Stimulated activated CD4-positive, alpha-beta T cell treated with anti-CD3 and anti-CD28 coated beads, Interleukin-4, amount 100 ng/mL, for 24 hours (primary cell): Measurements from ENCODE around the gene VWA8.
"Not testable (repeated sequence)": the region's sequence is repeated elsewhere in the genome, so short reads cannot be mapped to it uniquely, and the experiment has no call there.

ENCODE experiments used
- DNase-seq: peaks from one replicate; pipeline ENCODE4 v3.0.0-alpha.2; 2020

The VWA8 gene

DNA sequence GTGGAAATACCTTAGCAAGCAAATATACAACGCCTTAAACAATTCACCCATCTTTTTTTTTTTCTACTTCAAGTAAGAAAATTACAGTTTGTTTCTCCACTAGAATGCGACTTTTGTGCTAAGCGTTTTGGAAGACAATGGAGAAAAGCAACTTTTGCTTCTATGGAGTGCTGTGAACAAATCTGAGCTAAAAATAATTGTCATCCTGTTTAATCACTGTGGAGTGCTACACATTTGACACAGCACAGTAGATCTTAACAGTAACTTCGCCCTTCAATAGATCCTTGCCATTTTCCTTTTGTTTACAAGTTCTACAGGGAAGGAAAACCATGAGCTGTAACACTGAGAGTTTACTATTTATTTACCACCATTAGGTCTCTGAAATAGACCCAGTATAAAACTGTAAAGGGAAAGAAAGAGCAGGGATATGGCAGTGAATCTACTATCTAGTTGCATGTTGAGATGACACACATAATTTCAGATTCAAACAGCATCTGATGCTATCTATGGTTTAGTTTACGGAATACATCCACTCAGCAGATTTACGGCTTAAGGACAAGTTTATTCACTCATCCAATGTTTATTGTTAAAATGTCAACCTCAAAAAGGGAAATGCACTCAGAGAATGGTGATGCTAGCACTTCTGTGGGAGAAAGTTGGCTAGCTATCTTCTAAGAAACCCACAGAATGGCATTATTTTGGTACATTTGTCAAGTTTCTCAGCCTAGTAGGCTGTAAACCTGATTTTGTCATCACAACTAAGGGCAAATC, 175.3 kb downstream of the VWA8 start:
- no peak for DNase-seq

DNA sequence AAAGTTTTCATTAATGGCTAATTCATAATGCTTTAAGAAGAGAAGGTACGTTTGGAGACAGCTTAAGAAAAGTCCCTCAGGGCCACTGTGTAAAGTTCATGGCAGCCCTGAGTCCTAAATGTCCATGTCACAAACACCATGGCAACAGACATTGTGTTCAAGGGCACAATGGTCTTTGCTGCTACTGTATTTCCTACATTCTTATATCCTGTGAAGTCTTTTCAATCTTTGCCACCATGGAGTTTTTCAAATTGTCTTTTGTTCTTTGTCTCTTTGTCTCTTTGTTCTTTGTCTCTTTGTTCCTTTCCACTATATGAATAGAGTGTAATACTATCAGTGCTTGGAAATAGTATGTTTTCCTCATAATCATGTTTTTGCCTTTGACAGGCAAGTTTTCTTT, 178.8 kb downstream of the VWA8 start:
- DNase-seq, result no peak

DNA sequence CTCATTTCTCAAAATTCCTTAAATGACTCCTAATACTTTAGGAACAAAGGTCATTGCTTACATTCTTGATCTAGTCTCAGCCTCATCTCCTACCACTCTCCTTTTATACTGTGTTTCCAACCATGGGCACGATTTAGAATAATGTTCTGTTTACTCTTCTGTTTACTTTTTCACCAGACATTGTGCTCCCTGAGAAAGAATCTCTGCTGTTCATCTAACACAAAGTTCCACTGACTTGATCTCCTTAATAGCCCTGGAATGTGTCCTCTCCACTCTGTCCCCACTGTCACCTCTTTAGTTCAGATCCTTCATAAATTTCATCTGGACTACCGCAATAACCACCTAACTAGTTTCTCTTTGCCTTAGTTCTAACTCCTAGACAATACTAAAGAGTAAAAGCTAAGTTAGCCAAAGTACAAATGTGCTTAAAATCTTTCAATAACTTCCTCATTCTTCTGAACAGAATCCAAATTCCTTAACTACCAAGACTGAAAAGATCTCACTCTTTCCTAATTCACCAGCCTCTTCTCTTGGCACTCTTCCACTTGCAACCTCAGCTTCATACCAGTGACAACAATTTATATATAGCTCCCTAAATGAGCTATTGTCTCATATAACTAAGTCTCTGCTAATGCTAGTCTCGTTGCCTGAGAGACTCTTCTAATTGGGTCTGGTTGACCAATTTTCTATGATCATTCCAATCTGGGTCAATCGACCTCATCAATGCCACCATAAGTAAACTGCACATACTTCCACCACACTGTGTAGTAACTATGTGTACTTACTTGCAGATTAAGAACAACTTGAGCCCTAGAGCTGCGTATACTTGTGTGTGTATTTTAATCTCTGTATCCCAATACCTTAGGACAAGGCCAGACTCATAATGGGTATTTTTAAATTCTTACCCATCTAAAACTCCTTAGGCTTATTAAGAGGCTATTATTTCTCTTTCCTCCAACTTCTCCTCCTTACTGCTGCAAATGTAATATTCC, 179.9 kb downstream of the VWA8 start:
- DNase-seq, result no peak

DNA sequence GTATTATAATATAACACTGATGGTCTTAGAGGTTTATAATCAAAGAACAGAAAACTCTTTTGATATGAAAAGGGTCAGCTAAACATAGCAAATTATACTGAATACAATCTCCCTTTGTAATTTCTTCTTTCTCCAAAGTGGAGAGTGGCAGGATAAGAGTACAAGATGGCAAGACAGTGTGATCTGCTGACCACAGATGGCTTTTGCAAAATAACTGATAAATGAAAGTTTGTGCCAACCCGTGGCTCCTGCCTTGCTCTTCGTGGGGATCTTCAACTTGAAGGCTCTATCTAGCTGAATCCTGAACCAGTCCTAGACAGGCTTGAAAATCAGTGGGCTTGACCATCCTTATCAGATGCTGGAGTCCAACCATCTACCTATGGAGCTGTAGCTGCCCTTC, 185.7 kb downstream of the VWA8 start:
- no peak for DNase-seq

DNA sequence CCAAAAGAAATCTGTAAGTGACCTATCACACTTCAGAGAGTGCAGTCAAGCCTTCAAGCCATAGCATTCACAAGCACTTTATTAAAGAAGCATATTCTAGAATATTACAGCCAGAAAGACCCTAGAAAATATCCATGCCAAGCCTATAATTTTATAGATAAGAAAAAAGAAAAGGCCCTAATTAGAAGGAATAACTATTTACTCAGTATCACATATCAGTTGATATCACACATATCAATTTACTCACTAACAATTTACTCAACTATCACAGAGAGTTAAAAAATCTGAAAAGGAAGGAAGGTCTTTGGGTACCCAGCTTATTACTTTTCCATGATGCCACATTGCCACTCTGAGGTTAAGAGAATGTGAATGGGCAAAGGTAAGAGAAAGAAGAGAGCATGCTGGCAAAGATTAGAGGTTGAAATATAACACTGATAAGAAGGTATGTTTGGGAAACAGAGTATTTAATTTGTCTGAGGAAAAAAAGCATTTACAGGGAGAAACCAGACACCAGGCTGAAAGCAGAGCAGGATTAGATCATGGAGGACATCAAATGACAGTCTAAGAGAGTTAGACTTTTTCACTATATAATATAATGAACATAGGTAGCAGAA, 186.2 kb downstream of the VWA8 start:
- DNase-seq, result no peak

DNA sequence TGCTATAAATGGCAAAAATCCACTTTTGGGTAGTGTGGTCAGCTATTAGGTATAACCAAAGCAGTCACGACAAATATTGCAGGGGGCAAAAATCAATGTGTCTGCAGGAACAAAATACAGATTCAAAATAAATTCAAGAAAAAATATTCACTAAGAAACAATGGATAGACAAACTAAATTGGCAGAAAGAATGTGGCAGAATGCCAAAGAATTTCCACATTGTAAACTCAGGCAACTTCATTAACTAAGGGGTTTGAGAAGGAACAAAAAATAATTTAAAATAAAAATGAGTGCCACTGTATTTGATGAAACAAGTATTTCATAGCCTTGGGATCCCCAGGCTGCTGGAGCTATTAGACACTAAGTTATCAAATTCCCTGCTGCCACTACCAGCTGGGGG, 193.1 kb downstream of the VWA8 start:
- DNase-seq, result no peak

DNA sequence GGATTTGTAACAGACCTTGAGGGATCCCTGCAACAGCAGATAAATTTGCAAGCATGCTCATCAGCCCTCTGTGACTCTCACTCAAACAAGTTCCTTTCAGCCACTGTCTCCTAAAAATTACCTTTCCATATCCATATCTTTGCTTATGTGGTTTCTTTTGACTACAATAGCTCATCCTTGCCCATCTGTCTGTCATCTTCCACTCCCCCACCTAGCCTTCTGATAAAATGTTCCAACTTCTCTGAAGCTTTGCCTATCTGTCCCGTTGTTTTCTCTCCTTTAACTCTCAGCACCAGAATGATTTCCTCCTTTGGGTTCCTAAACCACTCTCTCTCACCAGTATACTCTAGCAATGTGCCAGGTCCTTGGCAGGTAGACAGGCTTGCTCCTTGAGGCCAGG, 194.5 kb downstream of the VWA8 start:
- DNase-seq, result no peak

DNA sequence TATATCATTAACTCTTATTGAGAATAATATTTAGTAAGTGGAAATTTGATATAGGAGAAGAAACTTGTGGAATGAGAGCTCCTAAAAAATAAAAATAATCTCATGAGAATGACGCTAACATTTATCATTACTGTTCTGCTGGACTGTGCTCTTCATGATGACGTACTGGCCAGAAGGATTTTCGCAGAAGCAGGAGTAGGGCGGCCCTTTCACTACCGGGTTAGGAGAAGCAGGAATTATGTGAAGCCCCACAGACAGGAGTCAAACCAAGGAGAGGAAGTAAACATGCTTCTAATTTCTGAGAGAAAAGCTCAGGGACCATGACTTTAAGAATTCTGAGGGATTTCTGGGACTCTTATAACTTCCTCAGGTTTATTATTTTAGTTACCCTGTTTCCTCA, 195.1 kb downstream of the VWA8 start:
- DNase-seq, result no peak

DNA sequence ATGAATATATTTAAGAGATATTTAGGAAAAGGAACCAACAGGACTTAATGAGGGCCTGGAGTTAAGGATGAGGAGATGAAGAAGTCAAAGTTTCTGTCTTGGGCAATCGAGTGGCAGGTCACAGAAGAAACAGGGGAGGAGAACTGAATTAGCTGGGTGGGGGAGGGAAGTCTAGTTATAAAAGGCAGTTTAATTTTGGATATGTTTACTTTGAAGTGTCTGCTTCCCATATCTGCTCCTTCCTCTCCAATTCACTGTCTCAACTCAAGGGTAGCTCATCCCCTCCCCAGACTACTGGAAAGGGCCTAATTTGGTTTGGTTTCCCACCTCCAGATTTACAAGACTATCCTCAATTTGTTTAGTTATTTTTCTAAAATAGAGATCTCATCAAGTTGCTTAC, 195.9 kb downstream of the VWA8 start:
- no peak for DNase-seq

DNA sequence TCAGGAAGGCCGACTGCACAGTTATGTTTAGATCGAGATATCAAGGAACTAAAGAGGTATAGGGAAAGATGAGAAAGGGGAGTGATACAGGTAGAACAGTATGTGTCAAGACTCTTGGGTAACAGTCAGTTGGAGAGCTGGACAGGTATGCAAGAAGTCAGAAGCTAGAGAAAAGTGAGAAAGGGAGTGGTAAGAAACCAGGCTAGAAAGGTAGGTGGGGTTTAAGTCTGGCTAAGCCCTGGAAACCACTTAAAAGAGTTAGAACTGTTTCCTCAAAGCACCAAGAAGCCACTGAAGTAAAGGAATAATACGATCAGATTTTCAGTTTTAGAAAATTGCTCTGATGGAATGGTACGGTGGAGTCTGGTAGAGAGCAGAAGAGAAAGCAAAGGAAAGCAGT, 196.4 kb downstream of the VWA8 start:
- DNase-seq, result no peak

DNA sequence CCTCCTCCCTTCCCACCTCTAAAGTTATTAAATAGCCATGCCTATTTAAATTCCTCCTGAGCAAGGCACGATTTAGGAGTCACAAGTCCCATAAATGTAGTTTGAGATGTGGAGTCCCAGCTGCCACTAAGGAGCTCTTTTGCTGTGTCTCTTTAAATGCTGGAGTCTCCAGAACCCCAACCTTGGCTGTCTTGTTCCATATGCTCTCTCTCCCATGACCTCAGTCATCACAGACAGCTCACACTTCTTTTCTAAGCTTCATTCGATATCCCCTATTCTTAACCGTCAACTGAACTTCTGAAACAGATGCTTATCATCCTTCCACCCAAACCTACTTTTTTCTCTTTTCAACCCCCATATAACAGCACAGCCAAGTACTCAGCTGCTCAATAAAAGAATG, 197.1 kb downstream of the VWA8 start:
- no peak for DNase-seq

DNA sequence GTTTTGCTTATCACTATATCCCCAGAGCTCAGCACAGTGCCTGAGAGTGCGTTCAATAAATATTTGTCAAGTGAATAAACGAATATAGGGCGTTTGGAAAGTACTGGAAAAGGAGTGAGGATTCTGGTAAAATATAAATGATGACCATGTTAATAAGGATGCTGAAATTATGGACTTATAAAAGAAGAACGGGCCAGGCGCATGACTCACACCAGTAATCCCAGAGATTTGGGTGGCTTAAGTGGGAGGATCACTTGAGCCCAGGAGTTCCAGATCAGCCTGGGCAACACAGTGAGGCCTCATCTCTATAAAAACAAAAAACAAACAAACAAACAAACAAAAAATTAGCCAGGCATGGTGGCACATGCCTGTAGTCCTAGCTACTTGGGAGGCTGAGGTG, 198.1 kb downstream of the VWA8 start:
- DNase-seq, result no peak

DNA sequence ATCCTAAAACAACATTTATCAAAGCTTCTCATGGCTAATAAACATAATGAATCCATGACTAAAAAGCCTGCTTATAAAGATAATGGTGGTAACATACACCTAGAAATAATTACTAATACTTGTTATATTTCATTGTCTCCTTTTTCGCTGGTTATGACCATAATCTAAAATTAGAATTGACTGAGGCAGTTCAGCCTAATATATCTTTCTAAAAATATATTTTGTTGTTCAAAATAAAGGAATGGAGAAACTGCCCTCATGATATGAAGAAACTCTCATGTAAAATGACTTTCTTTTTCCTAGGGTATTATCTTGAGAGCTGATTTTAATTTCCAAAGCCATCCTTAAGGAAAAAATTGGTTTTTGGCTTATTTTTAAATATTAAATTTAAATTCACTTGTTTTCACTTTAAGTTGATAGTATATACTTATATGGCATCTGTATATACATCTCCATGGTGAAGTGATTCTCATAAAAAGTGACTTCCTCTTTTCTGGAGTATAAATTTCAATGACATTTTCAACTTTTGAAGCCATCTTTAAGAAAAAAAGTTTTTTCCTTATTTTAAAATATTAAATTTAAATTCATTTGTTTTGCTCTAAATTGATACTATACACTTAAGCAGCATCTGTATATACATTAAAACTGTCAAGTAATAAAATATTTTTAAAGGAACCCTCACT, 204.6 kb downstream of the VWA8 start:
- DNase-seq, result no peak

DNA sequence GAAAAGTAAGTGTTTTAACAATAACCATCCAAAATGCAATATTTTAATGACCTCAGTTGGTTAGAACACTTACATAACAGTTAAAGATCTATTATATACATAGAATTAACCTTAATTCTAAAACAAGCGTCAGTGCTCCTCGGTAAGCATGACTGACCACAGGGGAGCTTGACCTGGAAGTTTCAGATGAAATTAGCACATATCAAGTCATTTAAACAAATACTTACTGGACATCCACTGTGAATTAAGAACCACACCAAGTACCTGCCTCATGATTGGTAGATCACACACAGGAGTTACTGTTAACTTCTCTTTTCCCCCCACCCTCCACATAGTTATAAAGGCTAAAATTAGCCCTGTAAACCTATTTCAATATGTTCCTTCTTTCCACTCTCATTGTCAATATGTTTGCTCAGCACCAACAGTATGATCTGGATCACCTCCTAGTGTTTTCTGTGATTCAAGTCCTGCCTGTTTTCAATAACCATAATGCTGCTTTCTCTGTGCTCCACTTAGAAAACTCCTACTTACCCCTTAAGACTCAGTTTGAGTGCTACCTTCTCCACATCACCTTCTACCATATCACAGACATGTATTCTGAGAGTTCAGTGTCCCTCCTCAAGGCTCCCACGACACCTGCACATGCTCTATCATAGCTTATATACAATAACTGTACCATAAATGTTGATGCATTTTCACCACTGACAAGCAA, 209.0 kb downstream of the VWA8 start:
- DNase-seq, result no peak

DNA sequence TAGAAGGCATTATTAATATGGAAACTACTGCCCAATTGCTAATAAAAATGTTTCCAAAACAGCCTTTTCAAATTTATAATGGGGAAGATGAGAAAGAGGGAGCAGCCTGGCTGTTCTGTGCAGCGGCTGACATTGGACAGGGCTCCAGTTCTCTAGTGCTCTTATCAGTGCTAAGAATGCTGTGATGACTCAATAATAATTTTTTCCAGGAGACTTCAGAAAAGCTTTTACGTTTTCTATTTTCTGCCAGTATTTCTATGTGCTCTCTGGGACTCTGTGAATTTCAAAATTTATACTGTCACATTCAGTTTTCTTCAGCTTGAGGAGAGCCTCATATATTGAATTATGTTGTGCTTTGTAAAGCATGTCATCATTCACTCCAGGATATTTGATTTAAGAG, 209.6 kb downstream of the VWA8 start:
- DNase-seq, result no peak

DNA sequence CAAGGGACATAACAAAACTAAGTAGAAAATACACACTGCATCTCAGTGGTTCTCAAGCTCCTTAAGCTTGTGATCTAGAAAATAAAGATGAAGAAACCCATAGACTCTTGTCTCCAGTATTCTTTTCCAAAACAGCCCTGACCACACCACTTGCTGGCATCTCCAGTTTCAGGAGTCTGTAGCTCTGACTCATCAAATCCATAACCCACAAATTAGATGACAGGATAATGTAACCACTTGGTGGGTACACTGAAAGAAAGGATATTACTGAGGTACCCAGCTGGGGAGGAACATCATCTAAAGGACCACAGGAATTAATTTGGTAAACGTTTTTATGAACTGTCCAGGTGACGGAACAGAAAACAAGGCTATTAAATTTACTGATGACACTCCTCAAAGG, 214.7 kb downstream of the VWA8 start:
- DNase-seq, result no peak

DNA sequence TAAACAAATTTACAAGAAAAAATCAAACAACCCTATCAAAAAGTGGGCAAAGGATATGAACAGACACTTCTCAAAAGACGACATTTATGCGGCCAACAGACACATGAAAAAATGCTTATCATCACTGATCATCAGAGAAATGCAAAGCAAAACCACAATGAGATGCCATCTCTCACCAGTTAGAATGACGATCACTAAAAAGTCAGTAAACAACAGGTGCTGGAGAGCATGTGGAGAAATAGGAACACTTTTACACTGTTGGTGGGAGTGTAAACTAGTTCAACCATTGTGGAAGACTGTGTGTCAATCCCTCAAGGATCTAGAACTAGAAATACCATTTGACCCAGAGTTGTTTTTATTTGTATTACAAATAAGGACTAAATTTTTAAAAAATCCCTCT, 215.4 kb downstream of the VWA8 start:
- not testable (repeated sequence) for DNase-seq

DNA sequence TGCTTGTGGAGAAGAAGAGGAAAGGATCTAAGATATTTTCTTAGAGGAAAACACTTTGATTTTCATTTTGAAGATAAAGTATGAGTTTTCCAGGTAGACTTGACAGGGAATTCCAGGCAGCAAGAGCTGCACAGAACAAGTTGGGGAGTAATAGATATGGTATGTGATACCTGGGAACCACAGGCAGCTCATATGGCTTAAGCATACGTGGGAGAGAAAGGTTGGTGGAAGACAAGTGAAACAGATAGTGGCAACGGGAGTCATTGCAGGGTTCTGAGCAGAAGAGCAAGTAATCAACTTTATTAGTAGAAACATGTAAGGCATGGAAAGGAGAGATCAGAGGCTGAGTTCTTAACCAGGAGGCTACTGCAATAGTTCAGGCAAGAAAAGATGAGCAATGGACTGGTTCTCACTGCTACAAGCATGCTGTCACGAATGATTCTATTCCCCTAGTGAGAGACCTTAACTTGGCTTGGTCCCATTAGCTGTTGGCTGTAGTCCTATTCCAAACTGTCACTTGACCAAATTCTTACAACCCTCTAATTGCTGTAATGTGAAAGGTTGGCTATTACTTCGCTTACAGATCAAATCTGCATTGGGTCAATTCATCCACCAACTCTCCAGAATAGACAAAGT, 217.9 kb downstream of the VWA8 start:
- DNase-seq, result no peak

DNA sequence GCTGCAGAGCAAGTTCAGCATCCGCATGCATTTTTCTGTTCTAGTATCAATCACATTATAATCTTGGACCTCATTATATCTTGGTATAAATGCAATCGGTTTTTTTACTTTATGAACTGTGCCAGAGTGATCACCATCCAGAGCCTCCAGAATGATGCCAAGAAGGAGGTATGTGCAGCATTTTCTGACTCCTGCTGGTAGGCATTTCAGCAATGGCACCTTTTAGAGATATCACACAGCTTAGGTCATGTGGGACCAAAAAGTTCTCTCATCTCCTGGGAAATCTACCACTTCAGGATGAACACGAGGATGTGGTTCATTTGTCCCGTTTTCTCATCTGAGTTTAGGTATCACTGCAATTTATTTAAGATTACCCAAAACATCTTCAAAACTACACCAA, 220.4 kb downstream of the VWA8 start:
- no peak for DNase-seq

DNA sequence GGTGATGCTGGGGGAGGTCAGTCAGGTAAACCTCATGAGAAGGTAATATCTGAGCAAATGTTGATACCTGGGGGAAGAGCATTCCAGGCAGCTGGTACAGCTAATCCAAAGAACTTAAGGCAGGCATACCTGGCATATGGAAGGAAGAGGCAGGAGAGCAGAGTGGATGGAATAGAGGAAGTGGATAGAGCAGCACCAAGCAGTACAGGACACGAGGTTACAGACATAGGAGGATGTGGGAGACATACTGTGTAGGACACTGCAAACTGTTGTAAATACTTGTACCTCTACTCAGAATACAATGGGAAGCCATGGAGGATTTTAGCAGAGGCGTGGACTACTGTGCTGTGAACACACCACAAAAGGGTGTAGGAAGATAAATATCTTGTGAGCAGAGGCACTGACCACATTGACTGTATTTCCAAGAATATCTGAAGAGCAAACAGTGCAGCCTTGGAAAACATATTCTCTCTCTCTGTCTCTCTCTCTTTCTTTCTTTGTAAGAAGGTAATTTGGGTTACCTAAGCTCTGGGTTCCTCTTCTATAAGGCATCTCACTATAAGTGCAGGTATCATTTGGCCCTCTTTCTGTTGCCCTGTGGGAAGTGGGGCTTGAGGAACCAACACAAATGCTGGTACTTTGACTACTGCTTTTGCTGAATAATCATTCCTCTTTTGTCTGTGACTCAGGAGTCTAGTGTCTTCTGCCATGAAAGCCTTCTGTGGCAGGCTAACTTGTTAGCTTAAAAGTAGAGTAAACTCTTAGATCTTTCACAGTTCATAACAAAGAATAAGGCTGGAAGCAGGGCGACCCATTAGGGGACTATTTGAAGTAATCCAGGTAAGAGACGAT, 238.0 kb downstream of the VWA8 start:
- DNase-seq, result no peak
